SK-N-SH (cell line): ENCODE measurements around the gene ANKH. TPM values are rescaled to one million over a fixed set of nuclear protein-coding genes. Genes with fewer than 3 reads are reported as not detected.

ENCODE experiments used
- CTCF ChIA-PET: fragments of 300-600, 350-600 bp; formaldehyde crosslinking; extraction: SDS; loops from one replicate; lab custom pipeline; 2021; lab: Yijun Ruan, JAX
- POLR2A ChIA-PET: fragments of 350-600 bp; sonication (Branson Sonifier 250); formaldehyde crosslinking; extraction: SDS; loops from one replicate; lab custom pipeline; 2020; ENCODE audit warnings: antibody characterized with exemption, inconsistent platforms; lab: Yijun Ruan, JAX
- DNase-seq: peaks from one replicate; pipeline ENCODE4 v3.0.0; 2012
- H2AFZ ChIP-seq: fragments of 200-600 bp; sonication (generic); 2 replicates; pipeline ENCODE4 v1.8.1; 2016; ENCODE audit warnings: antibody characterized with exemption, mild to moderate bottlenecking, low read depth
- H3F3A ChIP-seq: fragments of 200-600 bp; sonication (generic); replicated peaks from 2 replicates; pipeline ENCODE3; 2016; ENCODE audit warnings: antibody characterized with exemption, mild to moderate bottlenecking; ENCODE audit not compliant: insufficient read depth
- H3K27ac ChIP-seq, 2 experiments: fragments of 200-500 bp in 1 of 2; fragments of 200-600 bp in 1 of 2; sonication (Bioruptor generic) in 1 of 2; sonication (generic), shearing (Covaris generic) in 1 of 2; 2 replicates each; pipeline versions ENCODE4 v1.5.1 to v1.6.1; 2014 to 2016; ENCODE audit warnings: low read depth in 2 of 2, inconsistent platforms in 1 of 2, low read length in 1 of 2, mild to moderate bottlenecking in 1 of 2, mixed read lengths in 1 of 2
- H3K27me3 ChIP-seq: fragments of 200-600 bp; sonication (generic), shearing (Covaris generic); 2 replicates; pipeline ENCODE4 v1.6.1; 2016; ENCODE audit warnings: mixed run types; ENCODE audit not compliant: insufficient read depth
- H3K36me3 ChIP-seq, 2 experiments: fragments of 200-500 bp in 1 of 2; fragments of 200-600 bp in 1 of 2; sonication (Bioruptor generic) in 1 of 2; sonication (generic) in 1 of 2; replicated peaks in 1 of 2; 2 replicates each; pipeline versions ENCODE3 to v1.5.1; 2014 to 2016; ENCODE audit warnings: low read length in 1 of 2, mild to moderate bottlenecking in 1 of 2; ENCODE audit not compliant: insufficient read depth in 2 of 2, control insufficient read depth in 1 of 2
- H3K4me1 ChIP-seq, 2 experiments: fragments of 200-500 bp in 1 of 2; fragments of 200-600 bp in 1 of 2; sonication (Bioruptor generic) in 1 of 2; sonication (generic), shearing (Covaris generic) in 1 of 2; 2 replicates each; pipeline versions ENCODE4 v1.5.1 to v1.6.1; 2014 to 2016; ENCODE audit warnings: low read depth in 1 of 2, low read length in 1 of 2, mixed run types in 1 of 2; ENCODE audit not compliant: insufficient read depth in 2 of 2, control insufficient read depth in 1 of 2
- H3K4me2 ChIP-seq: fragments of 200-600 bp; sonication (generic), shearing (Covaris generic); 2 replicates; pipeline ENCODE4 v1.6.1; 2017; ENCODE audit warnings: mixed run types
- H3K4me3 ChIP-seq, 2 experiments: fragments of 200-500 bp in 1 of 2; fragments of 200-600 bp in 1 of 2; sonication (Bioruptor generic) in 1 of 2; sonication (generic), shearing (Covaris generic) in 1 of 2; 2 replicates each; pipeline versions ENCODE4 v1.5.1 to v1.8.1; 2014 to 2016; ENCODE audit warnings: low read depth in 2 of 2, inconsistent platforms in 1 of 2, low read length in 1 of 2, mild to moderate bottlenecking in 1 of 2, mixed read lengths in 1 of 2, moderate library complexity in 1 of 2
- H3K79me2 ChIP-seq: fragments of 200-600 bp; sonication (generic); 2 replicates; pipeline ENCODE4 v1.8.1; 2017; ENCODE audit warnings: mild to moderate bottlenecking; ENCODE audit not compliant: insufficient read depth
- H3K9ac ChIP-seq: fragments of 200-600 bp; sonication (generic); 2 replicates; pipeline ENCODE4 v1.6.1; 2017; ENCODE audit warnings: mixed run types
- H3K9me2 ChIP-seq: fragments of 200-600 bp; sonication (generic); 2 replicates; pipeline ENCODE4 v1.6.1; 2017; ENCODE audit warnings: mixed run types
- H3K9me3 ChIP-seq: fragments of 200-600 bp; sonication (generic); 2 replicates; pipeline ENCODE4 v1.6.1; 2017; ENCODE audit warnings: mixed run types, mild to moderate bottlenecking, moderate library complexity
- H4K20me1 ChIP-seq: fragments of 200-600 bp; sonication (generic); 2 replicates; pipeline ENCODE4 v1.6.1; 2017; ENCODE audit warnings: mild to moderate bottlenecking, mixed run types; ENCODE audit not compliant: insufficient read depth
- ELF1 ChIP-seq: IDR thresholded peaks from 2 replicates; pipeline ENCODE4 v1.4.0; 2012
- EZH2phosphoT487 ChIP-seq: fragments of 200-600 bp; sonication (generic); IDR thresholded peaks from 2 replicates; pipeline ENCODE4 v1.6.1; 2017; ENCODE audit warnings: low read depth, mixed run types, mild to moderate bottlenecking, antibody characterized with exemption, moderate library complexity, borderline replicate concordance
- FOXM1 ChIP-seq: IDR thresholded peaks from 2 replicates; pipeline ENCODE4 v1.4.0; 2012; ENCODE audit warnings: low read depth, mild to moderate bottlenecking
- GABPA ChIP-seq: IDR thresholded peaks from 2 replicates; pipeline ENCODE4 v1.4.0; 2012; ENCODE audit warnings: low read depth, mild to moderate bottlenecking
- GATA2 ChIP-seq: sonication (generic); formaldehyde crosslinking; IDR thresholded peaks from 2 replicates; pipeline ENCODE4 v1.5.0; 2020; ENCODE audit warnings: mild to moderate bottlenecking, missing genetic modification reagents
- IRF3 ChIP-seq: fragments of 150-350 bp; IDR thresholded peaks from 2 replicates; pipeline ENCODE4 v1.6.1; 2016; ENCODE audit warnings: mild to moderate bottlenecking, low read depth, low read length
- JUND ChIP-seq: IDR thresholded peaks from 2 replicates; pipeline ENCODE4 v1.4.0; 2012
- MAX ChIP-seq: IDR thresholded peaks from 2 replicates; pipeline ENCODE4 v1.4.0; 2012; ENCODE audit warnings: low read depth
- MEF2A ChIP-seq: IDR thresholded peaks from 2 replicates; pipeline ENCODE4 v1.4.0; 2012; ENCODE audit warnings: low read depth, borderline replicate concordance
- MXI1 ChIP-seq: IDR thresholded peaks from 2 replicates; pipeline ENCODE4 v1.6.1; 2012; ENCODE audit warnings: mild to moderate bottlenecking, low read depth, low read length, improper control_type of control experiment
- RAD21 ChIP-seq: IDR thresholded peaks from 2 replicates; pipeline ENCODE4 v1.6.1; 2012; ENCODE audit warnings: mild to moderate bottlenecking, low read length
- RFX5 ChIP-seq: IDR thresholded peaks from 2 replicates; pipeline ENCODE4 v1.6.1; 2012; ENCODE audit warnings: mild to moderate bottlenecking, improper control_type of control experiment, low read length
- SMC3 ChIP-seq: IDR thresholded peaks from 2 replicates; pipeline ENCODE4 v1.6.1; 2012; ENCODE audit warnings: low read depth, low read length, improper control_type of control experiment
- TAF1 ChIP-seq: IDR thresholded peaks from 2 replicates; pipeline ENCODE4 v1.6.1; 2012; ENCODE audit warnings: low read depth, mild to moderate bottlenecking, low read length, moderate library complexity, borderline replicate concordance
- TCF12 ChIP-seq: IDR thresholded peaks from 2 replicates; pipeline ENCODE4 v1.4.0; 2012
- USF1 ChIP-seq: IDR thresholded peaks from 2 replicates; pipeline ENCODE4 v1.4.0; 2012; ENCODE audit warnings: low read depth, borderline replicate concordance
- ZBTB33 ChIP-seq: IDR thresholded peaks from 2 replicates; pipeline ENCODE4 v1.4.0; 2012; ENCODE audit warnings: low read depth, borderline replicate concordance
- WGBS: methylation state at CpG from one replicate; pipeline ENCODE4 v1.1.6; 2017; ENCODE audit warnings: low lambda C conversion rate; 5-methylcytosine and 5-hydroxymethylcytosine counted together
- polyA plus RNA-seq, 3 experiments: library from polyadenylated mRNA; depleted of rRNA; stranded (reverse); fragments of >200 nt; gene quantifications; 2 replicates each; pipeline ENCODE4 v1.2.3, GENCODE V29; 2012
- TF ChIP-seq, protein P1 (sequence below): IDR thresholded peaks from 2 replicates; pipeline ENCODE4; 2012
- TF ChIP-seq, protein P2 (sequence below): fragments of 150-350 bp; IDR thresholded peaks from 2 replicates; pipeline ENCODE4 v1.6.1; 2017; ENCODE audit warnings: antibody characterized with exemption, low read length, low read depth, borderline replicate concordance

Gene ANKH
- polyA plus RNA-seq, 1 of the 3 experiments (the other 2 are of a cell fraction) = 22.0 TPM

DNA sequence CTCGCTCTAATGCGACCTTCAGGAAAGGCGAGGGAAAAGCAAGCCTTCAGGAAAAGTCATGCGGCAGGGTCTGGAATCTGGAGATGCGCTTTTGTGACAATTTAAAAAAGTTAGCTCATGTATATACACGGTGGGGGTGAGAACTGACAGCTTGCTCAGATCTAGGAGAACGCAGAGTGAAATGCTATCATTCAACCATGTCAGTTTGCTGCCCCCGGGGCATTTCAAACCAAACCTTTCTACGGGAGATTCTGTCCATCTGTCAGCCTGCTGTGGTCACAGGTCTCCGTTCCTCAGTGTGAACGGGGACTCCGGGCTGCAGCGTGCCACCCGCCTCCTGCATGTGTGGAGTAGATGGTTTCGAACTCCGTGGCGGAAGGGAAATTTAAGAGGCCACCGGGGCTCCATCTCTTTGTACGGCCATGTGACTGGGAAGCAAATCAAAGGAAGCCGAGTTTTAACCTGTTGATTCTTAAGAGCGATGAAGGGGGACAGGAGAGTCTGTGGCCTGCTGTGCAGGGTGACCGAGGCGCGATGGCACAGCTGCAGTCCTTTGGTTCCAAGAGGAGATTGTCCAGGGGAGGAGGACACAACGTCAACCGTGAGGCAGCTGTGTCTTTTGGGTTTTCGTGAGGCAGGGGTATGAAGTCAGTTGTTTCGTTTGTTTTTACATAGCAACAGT lies 161.1 kb downstream of the ANKH start (continued):
- TF ChIP-seq, protein P1, sequence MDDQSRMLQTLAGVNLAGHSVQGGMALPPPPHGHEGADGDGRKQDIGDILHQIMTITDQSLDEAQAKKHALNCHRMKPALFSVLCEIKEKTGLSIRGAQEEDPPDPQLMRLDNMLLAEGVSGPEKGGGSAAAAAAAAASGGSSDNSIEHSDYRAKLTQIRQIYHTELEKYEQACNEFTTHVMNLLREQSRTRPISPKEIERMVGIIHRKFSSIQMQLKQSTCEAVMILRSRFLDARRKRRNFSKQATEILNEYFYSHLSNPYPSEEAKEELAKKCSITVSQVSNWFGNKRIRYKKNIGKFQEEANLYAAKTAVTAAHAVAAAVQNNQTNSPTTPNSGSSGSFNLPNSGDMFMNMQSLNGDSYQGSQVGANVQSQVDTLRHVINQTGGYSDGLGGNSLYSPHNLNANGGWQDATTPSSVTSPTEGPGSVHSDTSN = no peak
- TF ChIP-seq ZBTB33 (no peak), TCF12 (no peak), GATA2 (CRISPR knock-in tag) (no peak)
- TF ChIP-seq, all 33 proteins: peak for 0

- Histone ChIP-seq H3K9ac (no peak overlapping the region), H3K27ac (peak overlapping the region in 1 of 2 experiments; percentile 78; a peak in 1 of 4 replicates), H3K4me1 (peaks cover 9 to 22% of the 10 kb centered on the region in 2 experiments; a peak in 3 of 4 replicates), H3K9me3 (no peaks in the 10 kb centered on the region), H3K9me2 (no peaks in the 10 kb centered on the region), H4K20me1 (no peaks in the 10 kb centered on the region), H3K36me3 (peaks cover 38 to 64% of the 10 kb centered on the region in 2 experiments), H3F3A (peaks cover 22% of the 10 kb centered on the region), H3K27me3 (no peaks in the 10 kb centered on the region), H3K79me2 (no peaks in the 10 kb centered on the region), H3K4me3 (no peak overlapping the region), H2AFZ (no peak overlapping the region), H3K4me2 (no peak overlapping the region)
- DNase-seq = no peak
- ChIA-PET POLR2A (no interaction called here), CTCF (interaction anchor here (0.6 to 3.2 kb wide), 7 partner anchors 10 to 704 kb away, joined by 3 to 14 read pairs (median 3); no protein-coding TSS in a partner anchor)
- TF ChIP-seq ELF1 = no peak
- no peak for TF ChIP-seq JUND
- TF ChIP-seq MEF2A = no peak
- TF ChIP-seq GATA2 (CRISPR knock-in tag) = no peak
- no peak for TF ChIP-seq GABPA
- no peak for TF ChIP-seq MXI1
- no peak for TF ChIP-seq RAD21
- no peak for TF ChIP-seq IRF3
- TF ChIP-seq, protein P1 = no peak
- no peak for TF ChIP-seq SMC3
- no peak for TF ChIP-seq RFX5
- no peak for TF ChIP-seq FOXM1
- TF ChIP-seq, protein P2, sequence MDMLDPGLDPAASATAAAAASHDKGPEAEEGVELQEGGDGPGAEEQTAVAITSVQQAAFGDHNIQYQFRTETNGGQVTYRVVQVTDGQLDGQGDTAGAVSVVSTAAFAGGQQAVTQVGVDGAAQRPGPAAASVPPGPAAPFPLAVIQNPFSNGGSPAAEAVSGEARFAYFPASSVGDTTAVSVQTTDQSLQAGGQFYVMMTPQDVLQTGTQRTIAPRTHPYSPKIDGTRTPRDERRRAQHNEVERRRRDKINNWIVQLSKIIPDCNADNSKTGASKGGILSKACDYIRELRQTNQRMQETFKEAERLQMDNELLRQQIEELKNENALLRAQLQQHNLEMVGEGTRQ = no peak
- TF ChIP-seq USF1 = no peak
- TF ChIP-seq TAF1 = no peak
- TF ChIP-seq MAX = no peak
- no peak for TF ChIP-seq EZH2phosphoT487
- 96% methylated on average over 5 of the region's 5 CpGs for WGBS
Measured at GRCh38 chr5:14708551-14708950, 163.0 kb downstream of the ANKH start.
